WTC11 (cell line): Measurements from ENCODE around the gene EEF1AKMT3. TPM values are rescaled to one million over a fixed set of nuclear protein-coding genes. Genes with fewer than 3 reads are reported as not detected.

Source experiments
- ATAC-seq: fragments of 200-7000 bp; cut with Tn5 transposase; 2 replicates; pipeline ENCODE4 v1.10.0; 2021; ENCODE audit warnings: mild to moderate bottlenecking, moderate library complexity
- CTCF ChIA-PET: fragments of 300-600 bp; sonication (Branson Sonifier 250); formaldehyde crosslinking; loops from one replicate; lab custom pipeline; 2021; ENCODE audit warnings: antibody characterized with exemption; lab: Charles Lee
- POLR2A ChIA-PET: fragments of 350-600 bp; sonication (Branson Sonifier 250); formaldehyde crosslinking; loops from one replicate; lab custom pipeline; 2021; ENCODE audit warnings: antibody characterized with exemption; lab: Charles Lee
- DNase-seq: peaks from one replicate; pipeline ENCODE4 v3.0.0; 2021; ENCODE audit warnings: low spot score
- H3K27ac Mint-ChIP-seq: 2 replicates; pipeline ENCODE4 v1.8.0; 2021; ENCODE audit warnings: mixed read lengths
- H3K27me3 Mint-ChIP-seq: 2 replicates; pipeline ENCODE4 v1.8.0; 2021; ENCODE audit warnings: low read depth, mild to moderate bottlenecking, moderate library complexity, mixed read lengths
- H3K36me3 Mint-ChIP-seq: 2 replicates; pipeline ENCODE4 v1.8.0; 2021; ENCODE audit warnings: mixed read lengths
- H3K4me1 Mint-ChIP-seq: 2 replicates; pipeline ENCODE4 v1.8.0; 2022; ENCODE audit warnings: mixed read lengths
- H3K4me3 Mint-ChIP-seq: 2 replicates; pipeline ENCODE4 v1.8.0; 2021; ENCODE audit warnings: mild to moderate bottlenecking, moderate library complexity, mixed read lengths
- H3K9me3 Mint-ChIP-seq: 2 replicates; pipeline ENCODE4 v1.8.0; 2021; ENCODE audit warnings: mixed read lengths
- CBFB ChIP-seq: sonication (generic); formaldehyde crosslinking; IDR thresholded peaks from 2 replicates; pipeline ENCODE4 v1.8.1; 2022; ENCODE audit warnings: mild to moderate bottlenecking, low read depth, missing genetic modification reagents
- ERG ChIP-seq: fragments of 250-450 bp; sonication (Bioruptor Pico); IDR thresholded peaks from 2 replicates; pipeline ENCODE4 v1.8.0; 2021; ENCODE audit warnings: mild to moderate bottlenecking
- FOXP4 ChIP-seq: sonication (generic); formaldehyde crosslinking; IDR thresholded peaks from 2 replicates; pipeline ENCODE4 v1.8.0; 2022; ENCODE audit warnings: mild to moderate bottlenecking, missing genetic modification reagents
- ZNF263 ChIP-seq: sonication (generic); formaldehyde crosslinking; IDR thresholded peaks from 2 replicates; pipeline ENCODE4 v1.8.1; 2022; ENCODE audit warnings: low read depth, mild to moderate bottlenecking, moderate library complexity, missing genetic modification reagents
- ZNF317 ChIP-seq: sonication (generic); formaldehyde crosslinking; IDR thresholded peaks from 2 replicates; pipeline ENCODE4 v1.8.1; 2023; ENCODE audit warnings: low read depth, mild to moderate bottlenecking, moderate library complexity, missing genetic modification reagents, borderline replicate concordance
- ZNF512 ChIP-seq: sonication (generic); formaldehyde crosslinking; IDR thresholded peaks from 2 replicates; pipeline ENCODE4 v1.8.1; 2022; ENCODE audit warnings: missing genetic modification reagents, borderline replicate concordance
- total RNA-seq: library from RNA; stranded (reverse); gene quantifications from 3 replicates; pipeline ENCODE4 v1.2.3, GENCODE V29; 2021
- TF ChIP-seq, protein P1 (sequence below): sonication (generic); formaldehyde crosslinking; IDR thresholded peaks from 2 replicates; pipeline ENCODE4 v1.8.0; 2022; ENCODE audit warnings: mild to moderate bottlenecking, missing genetic modification reagents
- TF ChIP-seq, protein P2 (sequence below): sonication (generic); formaldehyde crosslinking; IDR thresholded peaks from 2 replicates; pipeline ENCODE4 v1.8.1; 2023; ENCODE audit warnings: mild to moderate bottlenecking, missing genetic modification reagents
- TF ChIP-seq, protein P3 (sequence below): sonication (generic); formaldehyde crosslinking; IDR thresholded peaks from 2 replicates; pipeline ENCODE4 v1.8.1; 2022; ENCODE audit warnings: low read depth, missing genetic modification reagents, borderline replicate concordance
- TF ChIP-seq, protein P4 (sequence below): sonication (generic); formaldehyde crosslinking; IDR thresholded peaks from 2 replicates; pipeline ENCODE4 v1.8.1; 2023; ENCODE audit warnings: mild to moderate bottlenecking, moderate library complexity, missing genetic modification reagents

Gene EEF1AKMT3
- total RNA-seq, 1 experiment from 2014 or later, result 3.2 TPM

- peaks cover 28% of the 10 kb centered on the region for H3K4me1 Mint-ChIP-seq
- H3K4me3 Mint-ChIP-seq, result no peak overlapping the region; the same call in 1 of the 2 replicates
- DNase-seq, result no peak
- H3K9me3 Mint-ChIP-seq, result no peaks in the 10 kb centered on the region; the same call in 1 of the 2 replicates
- H3K27me3 Mint-ChIP-seq, result peaks cover 90% of the 10 kb centered on the region
- TF ChIP-seq ZNF263 (CRISPR knock-in tag) (no peak), ZNF512 (no peak), FOXP4 (no peak), ZNF317 (CRISPR knock-in tag) (no peak)
- TF ChIP-seq, protein P1, sequence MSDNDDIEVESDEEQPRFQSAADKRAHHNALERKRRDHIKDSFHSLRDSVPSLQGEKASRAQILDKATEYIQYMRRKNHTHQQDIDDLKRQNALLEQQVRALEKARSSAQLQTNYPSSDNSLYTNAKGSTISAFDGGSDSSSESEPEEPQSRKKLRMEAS (CRISPR knock-in tag), result no peak
- TF ChIP-seq, protein P2, sequence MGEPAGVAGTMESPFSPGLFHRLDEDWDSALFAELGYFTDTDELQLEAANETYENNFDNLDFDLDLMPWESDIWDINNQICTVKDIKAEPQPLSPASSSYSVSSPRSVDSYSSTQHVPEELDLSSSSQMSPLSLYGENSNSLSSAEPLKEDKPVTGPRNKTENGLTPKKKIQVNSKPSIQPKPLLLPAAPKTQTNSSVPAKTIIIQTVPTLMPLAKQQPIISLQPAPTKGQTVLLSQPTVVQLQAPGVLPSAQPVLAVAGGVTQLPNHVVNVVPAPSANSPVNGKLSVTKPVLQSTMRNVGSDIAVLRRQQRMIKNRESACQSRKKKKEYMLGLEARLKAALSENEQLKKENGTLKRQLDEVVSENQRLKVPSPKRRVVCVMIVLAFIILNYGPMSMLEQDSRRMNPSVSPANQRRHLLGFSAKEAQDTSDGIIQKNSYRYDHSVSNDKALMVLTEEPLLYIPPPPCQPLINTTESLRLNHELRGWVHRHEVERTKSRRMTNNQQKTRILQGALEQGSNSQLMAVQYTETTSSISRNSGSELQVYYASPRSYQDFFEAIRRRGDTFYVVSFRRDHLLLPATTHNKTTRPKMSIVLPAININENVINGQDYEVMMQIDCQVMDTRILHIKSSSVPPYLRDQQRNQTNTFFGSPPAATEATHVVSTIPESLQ (CRISPR knock-in tag), result no peak
- no peak for ATAC-seq
- H3K27ac Mint-ChIP-seq, result no peak overlapping the region
- no peaks in the 10 kb centered on the region for H3K36me3 Mint-ChIP-seq
- CTCF ChIA-PET, result interaction anchor here (0.6 to 0.7 kb wide), 2 partner anchors 281 to 1543 kb away, joined by 3 to 4 read pairs; partner anchors contain the start of gene GLI1
- POLR2A ChIA-PET, result no interaction called here
Measured at GRCh38 chr12:57739914-57740538, 32.4 kb upstream of the EEF1AKMT3 start.

GRCh38 chr12:57740656-57741412 lies 31.6 kb upstream of the EEF1AKMT3 start:
- CTCF ChIA-PET, result interaction anchor here (0.9 to 4.7 kb wide), 5 partner anchors 14 to 157 kb away, joined by 3 to 31 read pairs (median 5); partner anchors contain the start of gene B4GALNT1
- Mint-ChIP-seq H3K4me3 (no peak overlapping the region), H3K4me1 (peaks cover 25% of the 10 kb centered on the region), H3K27ac (no peak overlapping the region), H3K9me3 (no peaks in the 10 kb centered on the region; the same call in 1 of the 2 replicates), H3K36me3 (0 out of 2 replicates have a peak, but pooled peaks cover 2% of the 10 kb centered on the region)
- TF ChIP-seq ERG (CRISPR knock-in tag) (no peak), CBFB (CRISPR knock-in tag) (no peak)
- TF ChIP-seq, protein P3, sequence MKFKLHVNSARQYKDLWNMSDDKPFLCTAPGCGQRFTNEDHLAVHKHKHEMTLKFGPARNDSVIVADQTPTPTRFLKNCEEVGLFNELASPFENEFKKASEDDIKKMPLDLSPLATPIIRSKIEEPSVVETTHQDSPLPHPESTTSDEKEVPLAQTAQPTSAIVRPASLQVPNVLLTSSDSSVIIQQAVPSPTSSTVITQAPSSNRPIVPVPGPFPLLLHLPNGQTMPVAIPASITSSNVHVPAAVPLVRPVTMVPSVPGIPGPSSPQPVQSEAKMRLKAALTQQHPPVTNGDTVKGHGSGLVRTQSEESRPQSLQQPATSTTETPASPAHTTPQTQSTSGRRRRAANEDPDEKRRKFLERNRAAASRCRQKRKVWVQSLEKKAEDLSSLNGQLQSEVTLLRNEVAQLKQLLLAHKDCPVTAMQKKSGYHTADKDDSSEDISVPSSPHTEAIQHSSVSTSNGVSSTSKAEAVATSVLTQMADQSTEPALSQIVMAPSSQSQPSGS (CRISPR knock-in tag), result no peak
- TF ChIP-seq, protein P4, sequence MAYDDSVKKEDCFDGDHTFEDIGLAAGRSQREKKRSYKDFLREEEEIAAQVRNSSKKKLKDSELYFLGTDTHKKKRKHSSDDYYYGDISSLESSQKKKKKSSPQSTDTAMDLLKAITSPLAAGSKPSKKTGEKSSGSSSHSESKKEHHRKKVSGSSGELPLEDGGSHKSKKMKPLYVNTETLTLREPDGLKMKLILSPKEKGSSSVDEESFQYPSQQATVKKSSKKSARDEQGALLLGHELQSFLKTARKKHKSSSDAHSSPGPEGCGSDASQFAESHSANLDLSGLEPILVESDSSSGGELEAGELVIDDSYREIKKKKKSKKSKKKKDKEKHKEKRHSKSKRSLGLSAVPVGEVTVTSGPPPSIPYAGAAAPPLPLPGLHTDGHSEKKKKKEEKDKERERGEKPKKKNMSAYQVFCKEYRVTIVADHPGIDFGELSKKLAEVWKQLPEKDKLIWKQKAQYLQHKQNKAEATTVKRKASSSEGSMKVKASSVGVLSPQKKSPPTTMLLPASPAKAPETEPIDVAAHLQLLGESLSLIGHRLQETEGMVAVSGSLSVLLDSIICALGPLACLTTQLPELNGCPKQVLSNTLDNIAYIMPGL (CRISPR knock-in tag), result no peak
- TF ChIP-seq, all 79 proteins: peak for 0
- H3K27me3 Mint-ChIP-seq, result peaks cover 82% of the 10 kb centered on the region
- POLR2A ChIA-PET, result interaction anchor here (1.0 kb wide), 1 partner anchor 11 kb away, joined by 4 read pairs; the partner anchor contains the start of gene CDK4
- DNase-seq (no peak), ATAC-seq (no peak)
